ENCODE measurements around the gene PTPN6. TPM values are rescaled to one million over a fixed set of nuclear protein-coding genes. Genes with fewer than 3 reads are reported as not detected.

The PTPN6 gene
- total and polyA plus RNA-seq, 9 of the 15 experiments (the other 6 are each of a cell fraction or from before 2014, with no cell fraction given): 1.5 to 5.1 (median 3.9) TPM

DNA sequence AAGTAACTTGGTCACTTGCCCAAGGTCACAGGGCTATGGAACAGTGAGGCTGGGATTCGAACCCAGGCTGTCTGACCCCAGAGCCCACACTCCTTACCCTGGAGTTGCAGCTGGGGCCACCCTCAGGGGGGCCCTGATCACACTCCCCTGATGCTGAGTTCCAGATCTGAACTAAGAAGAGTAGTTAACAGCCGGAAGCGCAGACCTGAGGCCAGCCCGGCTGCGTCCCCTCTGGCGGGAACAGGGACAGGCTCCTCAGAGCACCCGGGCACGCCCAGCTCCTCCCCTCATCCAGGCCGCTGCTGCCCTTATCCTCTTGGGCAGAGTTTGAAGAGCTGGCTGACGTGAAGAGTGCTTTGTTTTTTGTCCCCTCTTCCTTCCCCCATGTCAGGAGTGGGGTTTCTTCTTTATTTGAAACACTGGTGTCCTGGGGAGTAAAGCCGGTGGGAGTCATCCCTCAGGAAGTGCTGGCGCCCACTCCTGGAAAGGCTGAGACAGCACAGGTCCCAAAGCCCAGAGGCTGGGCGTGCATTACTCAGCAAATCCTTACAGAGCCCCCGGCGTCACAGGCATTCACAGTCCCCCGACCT is 10.6 kb downstream of the PTPN6 start (continued):
- TF ChIP-seq, protein P1, sequence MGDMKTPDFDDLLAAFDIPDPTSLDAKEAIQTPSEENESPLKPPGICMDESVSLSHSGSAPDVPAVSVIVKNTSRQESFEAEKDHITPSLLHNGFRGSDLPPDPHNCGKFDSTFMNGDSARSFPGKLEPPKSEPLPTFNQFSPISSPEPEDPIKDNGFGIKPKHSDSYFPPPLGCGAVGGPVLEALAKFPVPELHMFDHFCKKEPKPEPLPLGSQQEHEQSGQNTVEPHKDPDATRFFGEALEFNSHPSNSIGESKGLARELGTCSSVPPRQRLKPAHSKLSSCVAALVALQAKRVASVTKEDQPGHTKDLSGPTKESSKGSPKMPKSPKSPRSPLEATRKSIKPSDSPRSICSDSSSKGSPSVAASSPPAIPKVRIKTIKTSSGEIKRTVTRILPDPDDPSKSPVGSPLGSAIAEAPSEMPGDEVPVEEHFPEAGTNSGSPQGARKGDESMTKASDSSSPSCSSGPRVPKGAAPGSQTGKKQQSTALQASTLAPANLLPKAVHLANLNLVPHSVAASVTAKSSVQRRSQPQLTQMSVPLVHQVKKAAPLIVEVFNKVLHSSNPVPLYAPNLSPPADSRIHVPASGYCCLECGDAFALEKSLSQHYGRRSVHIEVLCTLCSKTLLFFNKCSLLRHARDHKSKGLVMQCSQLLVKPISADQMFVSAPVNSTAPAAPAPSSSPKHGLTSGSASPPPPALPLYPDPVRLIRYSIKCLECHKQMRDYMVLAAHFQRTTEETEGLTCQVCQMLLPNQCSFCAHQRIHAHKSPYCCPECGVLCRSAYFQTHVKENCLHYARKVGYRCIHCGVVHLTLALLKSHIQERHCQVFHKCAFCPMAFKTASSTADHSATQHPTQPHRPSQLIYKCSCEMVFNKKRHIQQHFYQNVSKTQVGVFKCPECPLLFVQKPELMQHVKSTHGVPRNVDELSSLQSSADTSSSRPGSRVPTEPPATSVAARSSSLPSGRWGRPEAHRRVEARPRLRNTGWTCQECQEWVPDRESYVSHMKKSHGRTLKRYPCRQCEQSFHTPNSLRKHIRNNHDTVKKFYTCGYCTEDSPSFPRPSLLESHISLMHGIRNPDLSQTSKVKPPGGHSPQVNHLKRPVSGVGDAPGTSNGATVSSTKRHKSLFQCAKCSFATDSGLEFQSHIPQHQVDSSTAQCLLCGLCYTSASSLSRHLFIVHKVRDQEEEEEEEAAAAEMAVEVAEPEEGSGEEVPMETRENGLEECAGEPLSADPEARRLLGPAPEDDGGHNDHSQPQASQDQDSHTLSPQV (IDR thresholded peaks at IDR 0.05): 0 out of 2 replicates have a peak, but pooled peaks have one; percentile 6
- TF ChIP-seq TEAD1 (CRISPR knock-in tag; IDR thresholded peaks at IDR 0.05) (0 out of 4 replicates have a peak, but pooled peaks of 1 of the 2 experiments have one; percentile 33), ZC3H11A (IDR thresholded peaks at IDR 0.05; ENCODE audit: low read depth, low read length) (no peak), ZNF668 (CRISPR knock-in tag; IDR thresholded peaks at IDR 0.05) (no peak), BRD9 (IDR thresholded peaks at IDR 0.05; ENCODE audit: low read depth, partially characterized antibody) (peak; percentile 48), POLR2G (IDR thresholded peaks at IDR 0.05; ENCODE audit: low read depth, low read length) (peak; percentile 76; the same call in 1 of the 2 replicates), IFI16 (CRISPR knock-in tag; IDR thresholded peaks at IDR 0.05) (no peak), ZNF239 (CRISPR knock-in tag; IDR thresholded peaks at IDR 0.05) (no peak), CBFA2T3 (IDR thresholded peaks at IDR 0.05) (no peak)
- TF ChIP-seq, protein P2, sequence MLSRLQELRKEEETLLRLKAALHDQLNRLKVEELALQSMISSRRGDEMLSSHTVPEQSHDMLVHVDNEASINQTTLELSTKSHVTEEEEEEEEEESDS (CRISPR knock-in tag; IDR thresholded peaks at IDR 0.05): no peak
- TF ChIP-seq, protein P3, sequence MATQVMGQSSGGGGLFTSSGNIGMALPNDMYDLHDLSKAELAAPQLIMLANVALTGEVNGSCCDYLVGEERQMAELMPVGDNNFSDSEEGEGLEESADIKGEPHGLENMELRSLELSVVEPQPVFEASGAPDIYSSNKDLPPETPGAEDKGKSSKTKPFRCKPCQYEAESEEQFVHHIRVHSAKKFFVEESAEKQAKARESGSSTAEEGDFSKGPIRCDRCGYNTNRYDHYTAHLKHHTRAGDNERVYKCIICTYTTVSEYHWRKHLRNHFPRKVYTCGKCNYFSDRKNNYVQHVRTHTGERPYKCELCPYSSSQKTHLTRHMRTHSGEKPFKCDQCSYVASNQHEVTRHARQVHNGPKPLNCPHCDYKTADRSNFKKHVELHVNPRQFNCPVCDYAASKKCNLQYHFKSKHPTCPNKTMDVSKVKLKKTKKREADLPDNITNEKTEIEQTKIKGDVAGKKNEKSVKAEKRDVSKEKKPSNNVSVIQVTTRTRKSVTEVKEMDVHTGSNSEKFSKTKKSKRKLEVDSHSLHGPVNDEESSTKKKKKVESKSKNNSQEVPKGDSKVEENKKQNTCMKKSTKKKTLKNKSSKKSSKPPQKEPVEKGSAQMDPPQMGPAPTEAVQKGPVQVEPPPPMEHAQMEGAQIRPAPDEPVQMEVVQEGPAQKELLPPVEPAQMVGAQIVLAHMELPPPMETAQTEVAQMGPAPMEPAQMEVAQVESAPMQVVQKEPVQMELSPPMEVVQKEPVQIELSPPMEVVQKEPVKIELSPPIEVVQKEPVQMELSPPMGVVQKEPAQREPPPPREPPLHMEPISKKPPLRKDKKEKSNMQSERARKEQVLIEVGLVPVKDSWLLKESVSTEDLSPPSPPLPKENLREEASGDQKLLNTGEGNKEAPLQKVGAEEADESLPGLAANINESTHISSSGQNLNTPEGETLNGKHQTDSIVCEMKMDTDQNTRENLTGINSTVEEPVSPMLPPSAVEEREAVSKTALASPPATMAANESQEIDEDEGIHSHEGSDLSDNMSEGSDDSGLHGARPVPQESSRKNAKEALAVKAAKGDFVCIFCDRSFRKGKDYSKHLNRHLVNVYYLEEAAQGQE (IDR thresholded peaks at IDR 0.05; ENCODE audit: borderline replicate concordance): peak; percentile 20; the same call in 1 of the 2 replicates
- TF ChIP-seq, protein P3 (CRISPR knock-in tag; IDR thresholded peaks at IDR 0.05; ENCODE audit: low read depth): no peak
- TF ChIP-seq, protein P4, sequence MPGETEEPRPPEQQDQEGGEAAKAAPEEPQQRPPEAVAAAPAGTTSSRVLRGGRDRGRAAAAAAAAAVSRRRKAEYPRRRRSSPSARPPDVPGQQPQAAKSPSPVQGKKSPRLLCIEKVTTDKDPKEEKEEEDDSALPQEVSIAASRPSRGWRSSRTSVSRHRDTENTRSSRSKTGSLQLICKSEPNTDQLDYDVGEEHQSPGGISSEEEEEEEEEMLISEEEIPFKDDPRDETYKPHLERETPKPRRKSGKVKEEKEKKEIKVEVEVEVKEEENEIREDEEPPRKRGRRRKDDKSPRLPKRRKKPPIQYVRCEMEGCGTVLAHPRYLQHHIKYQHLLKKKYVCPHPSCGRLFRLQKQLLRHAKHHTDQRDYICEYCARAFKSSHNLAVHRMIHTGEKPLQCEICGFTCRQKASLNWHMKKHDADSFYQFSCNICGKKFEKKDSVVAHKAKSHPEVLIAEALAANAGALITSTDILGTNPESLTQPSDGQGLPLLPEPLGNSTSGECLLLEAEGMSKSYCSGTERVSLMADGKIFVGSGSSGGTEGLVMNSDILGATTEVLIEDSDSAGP (CRISPR knock-in tag; IDR thresholded peaks at IDR 0.05): no peak

Measured in K562 (cell line).